HepG2 (cell line): ENCODE results near the gene CLMP. TPM values are rescaled to one million over a fixed set of nuclear protein-coding genes. Genes with fewer than 3 reads are reported as not detected.

Source experiments
- ATAC-seq: fragments of 200-7000 bp; cut with Tn5 transposase; 3 replicates; pipeline ENCODE4 v1.9.1; 2020; ENCODE audit warnings: mild to moderate bottlenecking, moderate library complexity
- BruUV-seq: library from RNA; stranded (reverse); fragments of 400-500 nt; replicated peaks from 2 replicates; lab custom pipeline; 2021; lab: Mats Ljungman, UMichigan
- CTCF ChIA-PET: fragments of 300-600 bp; formaldehyde crosslinking; extraction: SDS; loops from one replicate; lab custom pipeline; 2021; ENCODE audit warnings: low total read pairs, inconsistent platforms, low intra/inter-chr PET ratio; lab: Yijun Ruan, JAX
- POLR2A ChIA-PET: fragments of 350-600 bp; sonication (Branson Sonifier 250); formaldehyde crosslinking; loops from one replicate; lab custom pipeline; 2020; ENCODE audit warnings: antibody characterized with exemption, inconsistent platforms; lab: Yijun Ruan, JAX
- DNase-seq: peaks from one replicate; pipeline ENCODE4 v3.0.0-alpha.2; 2015; ENCODE audit warnings: low spot score
- FAIRE-seq: peaks from 3 replicates; lab custom pipeline; 2011; peaks lifted over from hg19 to GRCh38; lab: Jason Lieb, UNC
- H2AFZ ChIP-seq: one replicate; pipeline ENCODE4 v1.6.1; 2011; ENCODE audit warnings: low read length, inconsistent platforms
- H3K27ac ChIP-seq: fragments of 300-600 bp; 3 replicates; pipeline ENCODE4 v1.8.0; 2011; ENCODE audit warnings: mixed run types, mild to moderate bottlenecking, mixed read lengths, low read length, inconsistent platforms; ENCODE audit not compliant: insufficient read depth; ENCODE audit errors: extremely low read length
- H3K27me3 ChIP-seq, 2 experiments: fragments of 200-600 bp in 1 of 2; 2 replicates in 1 of 2; 3 replicates in 1 of 2; pipeline versions ENCODE4 v1.6.0 to v1.8.0; 2011; ENCODE audit warnings: low read length in 2 of 2, mild to moderate bottlenecking in 2 of 2, moderate library complexity in 2 of 2, inconsistent platforms in 1 of 2; ENCODE audit not compliant: insufficient read depth in 2 of 2, control insufficient read depth in 1 of 2
- H3K36me3 ChIP-seq, 2 experiments: fragments of 200-600 bp in 1 of 2; replicated peaks in 1 of 2; 2 replicates in 1 of 2; 3 replicates in 1 of 2; pipeline versions ENCODE4 v1.5.1 to v1.8.0; 2011; ENCODE audit warnings: low read length in 2 of 2, inconsistent platforms in 1 of 2; ENCODE audit not compliant: insufficient read depth in 2 of 2, control insufficient read depth in 1 of 2
- H3K4me1 ChIP-seq: 2 replicates; pipeline ENCODE4 v1.5.1; 2012; ENCODE audit warnings: low read length, inconsistent platforms; ENCODE audit not compliant: insufficient read depth
- H3K4me2 ChIP-seq: 2 replicates; pipeline ENCODE4 v1.6.0; 2011; ENCODE audit warnings: low read depth, low read length, inconsistent platforms
- H3K4me3 ChIP-seq, 3 experiments: fragments of 200-600 bp in 1 of 3; sonication (generic), shearing (Covaris generic) in 1 of 3; replicated peaks in 1 of 3; 2 replicates each; pipeline ENCODE4 v1.5.1; 2011 to 2016; ENCODE audit warnings: low read length in 3 of 3, inconsistent platforms in 2 of 3, low read depth in 2 of 3, mild to moderate bottlenecking in 2 of 3, control low read depth in 1 of 3, mixed read lengths in 1 of 3; ENCODE audit not compliant: insufficient read depth in 1 of 3
- H3K79me2 ChIP-seq: one replicate; pipeline ENCODE4 v1.6.1; 2011; ENCODE audit warnings: low read length, inconsistent platforms; ENCODE audit not compliant: insufficient read depth
- H3K9ac ChIP-seq: 2 replicates; pipeline ENCODE4 v1.6.0; 2011; ENCODE audit warnings: mild to moderate bottlenecking, low read depth, low read length, inconsistent platforms; ENCODE audit not compliant: insufficient read depth
- H3K9me3 ChIP-seq: 2 replicates; pipeline ENCODE4 v1.5.1; 2012; ENCODE audit warnings: mild to moderate bottlenecking, low read length
- H4K20me1 ChIP-seq: 2 replicates; pipeline ENCODE4 v1.6.0; 2011; ENCODE audit warnings: inconsistent platforms, mild to moderate bottlenecking, low read length, moderate library complexity; ENCODE audit not compliant: insufficient read depth
- ATF7-NPFF ChIP-seq: sonication (generic); formaldehyde crosslinking; IDR thresholded peaks from 2 replicates; pipeline ENCODE4 v1.8.1; 2023; ENCODE audit warnings: mild to moderate bottlenecking, low read depth, missing genetic modification reagents, moderate library complexity
- CBFB ChIP-seq: sonication (generic); formaldehyde crosslinking; IDR thresholded peaks from 2 replicates; pipeline ENCODE4 v1.4.0; 2020; ENCODE audit warnings: missing genetic modification reagents
- KDM3A ChIP-seq: IDR thresholded peaks from 2 replicates; pipeline ENCODE4 v1.6.1; 2018; ENCODE audit warnings: low read depth, missing compliant biosample characterization
- PLRG1 ChIP-seq: fragments of 450-650 bp; conservative IDR thresholded peaks from 2 replicates; pipeline ENCODE4 v1.6.1; 2016
- RBAK ChIP-seq: sonication (generic); formaldehyde crosslinking; IDR thresholded peaks from 2 replicates; pipeline ENCODE4 v1.5.1; 2020; ENCODE audit warnings: mild to moderate bottlenecking, missing genetic modification reagents
- RBFOX2 ChIP-seq: fragments of 200-400 bp; formaldehyde crosslinking; IDR thresholded peaks from 2 replicates; pipeline ENCODE4 v1.6.1; 2017; ENCODE audit warnings: low read depth, mild to moderate bottlenecking, low read length
- RFXAP ChIP-seq: sonication (generic); formaldehyde crosslinking; IDR thresholded peaks from 2 replicates; pipeline ENCODE4 v1.4.0; 2020; ENCODE audit warnings: missing genetic modification reagents, borderline replicate concordance
- SMAD1 ChIP-seq: sonication (generic); formaldehyde crosslinking; IDR thresholded peaks from 2 replicates; pipeline ENCODE4 v1.4.0; 2020; ENCODE audit warnings: missing genetic modification reagents, low read depth, mild to moderate bottlenecking, borderline replicate concordance
- ZNF33A ChIP-seq: sonication (generic); formaldehyde crosslinking; IDR thresholded peaks from 2 replicates; pipeline ENCODE4 v1.5.1; 2020; ENCODE audit warnings: missing genetic modification reagents, mild to moderate bottlenecking, moderate library complexity, borderline replicate concordance
- WGBS: methylation state at CpG from one replicate; pipeline ENCODE4 v1.1.6; 2017; ENCODE audit warnings: low lambda C conversion rate; 5-methylcytosine and 5-hydroxymethylcytosine counted together
- in situ Hi-C: cut with HindIII; loops from 2 replicates; pipeline ENCODE4 v1.10.0; 2017; ENCODE audit warnings: low pct_unique_long_range_greater_than_20kb; ENCODE audit not compliant: extremely low pct_ligation_motif_present
- intact Hi-C: fragments of 100-400 bp; cut with micrococcal nuclease; formaldehyde crosslinking; loops from one replicate; pipeline ENCODE4 v1.10.0; 2022; ENCODE audit not compliant: unreplicated experiment
- polyA plus RNA-seq, 8 experiments: library from polyadenylated mRNA; depleted of rRNA in 3 of 8; stranded (reverse) in 7 of 8; unstranded in 1 of 8; fragments of >200 nt; fragmentation: Illumina TruSeq in 4 of 8; extraction: Trizol in 4 of 8; gene quantifications; 2 replicates each; pipeline versions ENCODE4 v1.2.1 to v1.2.3, GENCODE V29; 2011 to 2016; ENCODE audit warnings: low read depth in 4 of 8, missing spikeins in 1 of 8, mixed read lengths in 1 of 8; ENCODE audit not compliant: insufficient read depth in 1 of 8
- total RNA-seq, 5 experiments: library from RNA; depleted of rRNA; stranded (reverse); fragments of >200 nt; fragmentation: Illumina TruSeq; extraction: Trizol; gene quantifications; 2 replicates each; pipeline ENCODE4 v1.2.3, GENCODE V29; 2016; ENCODE audit warnings: low read depth in 1 of 5
- TF ChIP-seq, protein P1 (sequence below): sonication (generic); formaldehyde crosslinking; IDR thresholded peaks from 2 replicates; pipeline ENCODE4 v1.4.0; 2020; ENCODE audit warnings: missing genetic modification reagents
- TF ChIP-seq, protein P2 (sequence below): sonication (generic); formaldehyde crosslinking; IDR thresholded peaks from 2 replicates; pipeline ENCODE4 v1.5.0; 2020; ENCODE audit warnings: missing genetic modification reagents
- TF ChIP-seq, protein P3 (sequence below): sonication (generic); formaldehyde crosslinking; IDR thresholded peaks from 2 replicates; pipeline ENCODE4 v1.4.0; 2020; ENCODE audit warnings: mild to moderate bottlenecking, missing genetic modification reagents

The CLMP gene
- total and polyA plus RNA-seq, 2 of the 13 experiments (the other 11 are each of a cell fraction or from before 2014, with no cell fraction given), result not detected

DNA sequence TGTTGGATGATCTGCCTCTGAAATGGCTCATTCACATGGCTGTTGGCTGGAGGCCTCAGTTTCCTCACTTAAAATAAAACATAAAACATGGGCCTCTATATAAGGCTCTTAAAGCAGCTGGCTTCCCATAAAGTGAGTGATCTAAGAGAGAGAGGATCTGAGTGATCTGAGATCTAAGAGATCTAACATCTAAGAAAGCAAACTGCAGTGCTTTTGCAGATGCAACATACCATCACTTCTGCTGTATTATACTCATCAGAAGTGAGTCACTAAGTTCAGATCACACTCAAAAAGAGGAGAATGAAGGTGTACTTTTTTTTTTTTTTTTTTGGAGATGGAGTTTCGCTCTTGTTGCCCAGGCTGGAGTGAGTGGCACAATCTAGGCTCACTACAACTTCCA, 115.0 kb downstream of the CLMP start (continued):
- TF ChIP-seq ZNF33A (CRISPR knock-in tag) (no peak), KDM3A (no peak), SMAD1 (CRISPR knock-in tag) (no peak), RBFOX2 (no peak), RBAK (CRISPR knock-in tag) (no peak)
- TF ChIP-seq, protein P1, sequence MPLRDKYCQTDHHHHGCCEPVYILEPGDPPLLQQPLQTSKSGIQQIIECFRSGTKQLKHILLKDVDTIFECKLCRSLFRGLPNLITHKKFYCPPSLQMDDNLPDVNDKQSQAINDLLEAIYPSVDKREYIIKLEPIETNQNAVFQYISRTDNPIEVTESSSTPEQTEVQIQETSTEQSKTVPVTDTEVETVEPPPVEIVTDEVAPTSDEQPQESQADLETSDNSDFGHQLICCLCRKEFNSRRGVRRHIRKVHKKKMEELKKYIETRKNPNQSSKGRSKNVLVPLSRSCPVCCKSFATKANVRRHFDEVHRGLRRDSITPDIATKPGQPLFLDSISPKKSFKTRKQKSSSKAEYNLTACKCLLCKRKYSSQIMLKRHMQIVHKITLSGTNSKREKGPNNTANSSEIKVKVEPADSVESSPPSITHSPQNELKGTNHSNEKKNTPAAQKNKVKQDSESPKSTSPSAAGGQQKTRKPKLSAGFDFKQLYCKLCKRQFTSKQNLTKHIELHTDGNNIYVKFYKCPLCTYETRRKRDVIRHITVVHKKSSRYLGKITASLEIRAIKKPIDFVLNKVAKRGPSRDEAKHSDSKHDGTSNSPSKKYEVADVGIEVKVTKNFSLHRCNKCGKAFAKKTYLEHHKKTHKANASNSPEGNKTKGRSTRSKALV (CRISPR knock-in tag), result no peak
- TF ChIP-seq, protein P2, sequence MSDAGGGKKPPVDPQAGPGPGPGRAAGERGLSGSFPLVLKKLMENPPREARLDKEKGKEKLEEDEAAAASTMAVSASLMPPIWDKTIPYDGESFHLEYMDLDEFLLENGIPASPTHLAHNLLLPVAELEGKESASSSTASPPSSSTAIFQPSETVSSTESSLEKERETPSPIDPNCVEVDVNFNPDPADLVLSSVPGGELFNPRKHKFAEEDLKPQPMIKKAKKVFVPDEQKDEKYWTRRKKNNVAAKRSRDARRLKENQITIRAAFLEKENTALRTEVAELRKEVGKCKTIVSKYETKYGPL (CRISPR knock-in tag), result no peak
- TF ChIP-seq, protein P3, sequence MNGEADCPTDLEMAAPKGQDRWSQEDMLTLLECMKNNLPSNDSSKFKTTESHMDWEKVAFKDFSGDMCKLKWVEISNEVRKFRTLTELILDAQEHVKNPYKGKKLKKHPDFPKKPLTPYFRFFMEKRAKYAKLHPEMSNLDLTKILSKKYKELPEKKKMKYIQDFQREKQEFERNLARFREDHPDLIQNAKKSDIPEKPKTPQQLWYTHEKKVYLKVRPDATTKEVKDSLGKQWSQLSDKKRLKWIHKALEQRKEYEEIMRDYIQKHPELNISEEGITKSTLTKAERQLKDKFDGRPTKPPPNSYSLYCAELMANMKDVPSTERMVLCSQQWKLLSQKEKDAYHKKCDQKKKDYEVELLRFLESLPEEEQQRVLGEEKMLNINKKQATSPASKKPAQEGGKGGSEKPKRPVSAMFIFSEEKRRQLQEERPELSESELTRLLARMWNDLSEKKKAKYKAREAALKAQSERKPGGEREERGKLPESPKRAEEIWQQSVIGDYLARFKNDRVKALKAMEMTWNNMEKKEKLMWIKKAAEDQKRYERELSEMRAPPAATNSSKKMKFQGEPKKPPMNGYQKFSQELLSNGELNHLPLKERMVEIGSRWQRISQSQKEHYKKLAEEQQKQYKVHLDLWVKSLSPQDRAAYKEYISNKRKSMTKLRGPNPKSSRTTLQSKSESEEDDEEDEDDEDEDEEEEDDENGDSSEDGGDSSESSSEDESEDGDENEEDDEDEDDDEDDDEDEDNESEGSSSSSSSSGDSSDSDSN (CRISPR knock-in tag), result no peak

DNA sequence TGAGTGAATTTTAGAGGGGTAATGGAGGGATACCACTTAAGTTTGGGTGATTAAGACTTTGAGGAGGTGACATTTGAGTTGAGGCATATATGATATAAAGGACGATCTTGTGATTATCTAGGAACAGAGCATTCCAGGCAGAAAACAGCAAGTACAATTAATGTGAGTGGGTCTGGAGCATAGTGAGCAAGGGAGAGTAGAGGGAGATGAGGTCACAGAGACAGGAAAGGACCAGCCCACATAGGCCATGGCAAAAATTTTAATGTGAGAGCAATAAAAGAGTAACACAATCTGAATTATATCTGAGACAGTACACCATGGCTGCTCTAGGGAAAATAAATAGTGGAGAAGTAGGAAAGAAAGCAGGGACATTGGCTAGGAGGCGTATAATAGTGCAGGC, 118.6 kb downstream of the CLMP start:
- in situ Hi-C loops, result no loop called here
- no peaks in the 10 kb centered on the region for H3K79me2 ChIP-seq

More for the DNA sequence above, 118.6 kb downstream of the CLMP start:
- Histone ChIP-seq H4K20me1 (no peaks in the 10 kb centered on the region), H3K4me3 (no peak overlapping the region), H3K4me2 (no peak overlapping the region), H3K4me1 (no peaks in the 10 kb centered on the region), H2AFZ (no peak overlapping the region), H3K9me3 (no peaks in the 10 kb centered on the region), H3K27me3 (no peaks in the 10 kb centered on the region), H3K9ac (no peak overlapping the region), H3K36me3 (no peaks in the 10 kb centered on the region), H3K27ac (no peak overlapping the region)
- WGBS, result 84% methylated on average over 2 of the region's 2 CpGs
- no peak for DNase-seq
- no peak for FAIRE-seq
- TF ChIP-seq CBFB (no peak), RFXAP (no peak), PLRG1 (no peak), ATF7-NPFF (CRISPR knock-in tag) (no peak)
- BruUV-seq, result no TSS peak
- intact Hi-C loops, result no loop called here
- no peak for ATAC-seq
- CTCF ChIA-PET, result no interaction called here
- POLR2A ChIA-PET, result no interaction called here
